ENCODE data around the gene DNER.
"Not testable (repeated sequence)": the region's sequence is repeated elsewhere in the genome, so short reads cannot be mapped to it uniquely, and the experiment has no call there.

DNER gene

DNA sequence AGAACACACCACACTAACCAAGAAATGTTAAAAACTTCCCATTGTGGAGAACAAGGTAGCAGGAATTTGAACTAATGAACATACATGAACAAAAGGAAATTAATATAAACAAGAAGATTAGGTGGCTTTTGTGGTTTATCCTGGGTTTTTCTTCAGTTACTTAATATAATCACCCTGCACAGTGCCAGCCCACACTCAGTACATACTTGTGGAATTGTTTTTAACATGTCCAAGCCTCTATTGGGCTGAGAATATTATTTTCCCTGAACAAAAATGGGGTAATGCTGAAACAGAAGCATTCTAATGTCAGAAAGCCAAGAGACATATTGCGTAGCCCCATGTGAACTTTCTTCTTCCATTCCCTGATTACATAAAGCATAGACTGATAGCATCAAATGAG, 202.8 kb downstream of the DNER start:
- H3K4me3 ChIP-seq (ENCODE audit: low read depth, low read length): no peak overlapping the region
- no peaks in the 10 kb centered on the region for H3K27me3 ChIP-seq (ENCODE audit: control insufficient read depth, insufficient read depth, low read length)
- H3K9me3 ChIP-seq (ENCODE audit: control insufficient read depth, insufficient read depth, low read length): no peaks in the 10 kb centered on the region
- H3K36me3 ChIP-seq (ENCODE audit: control insufficient read depth, insufficient read depth, low read length): no peaks in the 10 kb centered on the region
- no peak overlapping the region for H3K9ac ChIP-seq (ENCODE audit: low read depth, low read length)
- H3K4me1 ChIP-seq (ENCODE audit: control insufficient read depth, insufficient read depth, low read length): no peaks in the 10 kb centered on the region

DNA sequence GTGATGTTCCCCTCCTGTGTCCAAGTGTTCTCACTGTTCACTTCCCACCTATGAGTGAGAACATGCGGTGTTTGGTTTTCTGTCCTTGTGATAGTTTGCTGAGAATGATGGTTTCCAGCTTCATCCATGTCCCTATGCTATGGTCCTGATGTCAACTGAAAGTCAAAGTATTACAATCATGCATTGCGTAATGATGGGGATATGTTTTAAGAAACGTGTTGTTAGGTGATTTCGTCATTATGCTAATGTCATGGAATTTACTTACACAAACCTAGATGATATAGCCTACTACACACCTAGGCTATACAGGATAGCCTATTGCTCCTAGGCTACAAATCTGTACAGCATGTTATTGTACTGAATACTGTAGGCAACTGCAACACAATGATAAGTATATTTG, 207.7 kb downstream of the DNER start:
- H3K4me1 ChIP-seq (ENCODE audit: control insufficient read depth, insufficient read depth, low read length); H3K27me3 ChIP-seq (ENCODE audit: control insufficient read depth, insufficient read depth, low read length); H3K4me3 ChIP-seq (ENCODE audit: low read depth, low read length); H3K9me3 ChIP-seq (ENCODE audit: control insufficient read depth, insufficient read depth, low read length); H3K9ac ChIP-seq (ENCODE audit: low read depth, low read length); H3K36me3 ChIP-seq (ENCODE audit: control insufficient read depth, insufficient read depth, low read length): not testable (repeated sequence)

DNA sequence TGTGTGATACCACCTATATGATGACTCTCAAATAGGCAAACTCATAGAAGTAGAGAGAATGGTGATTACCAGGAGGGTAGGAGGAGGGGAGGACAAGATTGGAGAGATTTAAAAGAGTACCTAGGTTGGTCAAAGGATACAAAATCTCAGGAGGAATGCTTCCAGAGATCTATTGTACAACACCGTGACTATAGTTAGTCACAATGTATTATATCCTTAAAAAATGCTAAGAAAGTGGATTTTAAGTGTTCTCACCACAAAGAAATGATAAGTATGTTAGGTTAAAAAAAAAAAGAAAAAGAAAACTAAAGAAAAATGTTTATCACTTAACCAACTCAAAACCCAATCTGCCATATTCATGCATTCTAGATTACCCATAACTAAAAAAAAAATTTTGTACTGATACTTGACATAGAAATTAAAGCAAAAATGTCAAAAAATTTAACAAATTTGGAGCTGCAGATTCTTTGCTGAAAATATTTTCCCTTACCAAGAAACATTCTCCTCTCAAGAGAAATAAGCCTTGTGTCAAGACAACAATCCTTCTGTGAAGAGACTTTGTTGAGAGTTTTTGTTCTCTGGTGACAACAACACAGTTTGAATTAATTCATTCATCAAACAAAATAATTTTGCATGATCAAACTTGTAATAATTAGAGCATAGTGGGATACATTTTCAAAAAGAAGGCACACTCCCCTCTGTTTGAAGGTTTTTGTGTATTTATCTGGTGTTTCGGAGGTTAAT, 213.1 kb downstream of the DNER start:
- Histone ChIP-seq H3K4me3 (ENCODE audit: low read depth, low read length) (no peak overlapping the region), H3K9ac (ENCODE audit: low read depth, low read length) (no peak overlapping the region), H3K27me3 (ENCODE audit: control insufficient read depth, insufficient read depth, low read length) (no peaks in the 10 kb centered on the region), H3K9me3 (ENCODE audit: control insufficient read depth, insufficient read depth, low read length) (no peaks in the 10 kb centered on the region), H3K4me1 (ENCODE audit: control insufficient read depth, insufficient read depth, low read length) (no peaks in the 10 kb centered on the region), H3K36me3 (ENCODE audit: control insufficient read depth, insufficient read depth, low read length) (no peaks in the 10 kb centered on the region)

DNA sequence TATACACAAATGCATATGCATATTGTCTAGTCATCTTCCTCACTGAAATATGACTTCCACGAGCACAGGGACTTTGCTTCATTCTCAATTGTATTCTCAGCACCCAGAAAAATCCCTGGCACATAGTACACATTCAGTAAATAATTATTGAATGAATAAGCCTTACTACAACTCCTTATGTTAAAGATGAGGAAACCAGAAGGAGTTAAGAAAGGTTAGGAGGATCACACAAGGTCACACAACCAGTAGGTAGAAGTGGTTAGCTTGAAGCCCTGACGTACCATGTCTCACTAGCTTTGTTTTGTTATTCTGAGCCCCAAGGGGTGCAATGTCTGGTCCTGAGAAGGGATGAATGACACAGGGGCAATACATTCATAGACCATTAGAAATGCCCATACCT, 222.3 kb downstream of the DNER start:
- H3K4me1 ChIP-seq (ENCODE audit: control insufficient read depth, insufficient read depth, low read length): peaks cover under 1% of the 10 kb centered on the region
- H3K36me3 ChIP-seq (ENCODE audit: control insufficient read depth, insufficient read depth, low read length): no peaks in the 10 kb centered on the region
- no peaks in the 10 kb centered on the region for H3K27me3 ChIP-seq (ENCODE audit: control insufficient read depth, insufficient read depth, low read length)
- H3K9me3 ChIP-seq (ENCODE audit: control insufficient read depth, insufficient read depth, low read length): no peaks in the 10 kb centered on the region
- no peak overlapping the region for H3K9ac ChIP-seq (ENCODE audit: low read depth, low read length)
- H3K4me3 ChIP-seq (ENCODE audit: low read depth, low read length): no peak overlapping the region

DNA sequence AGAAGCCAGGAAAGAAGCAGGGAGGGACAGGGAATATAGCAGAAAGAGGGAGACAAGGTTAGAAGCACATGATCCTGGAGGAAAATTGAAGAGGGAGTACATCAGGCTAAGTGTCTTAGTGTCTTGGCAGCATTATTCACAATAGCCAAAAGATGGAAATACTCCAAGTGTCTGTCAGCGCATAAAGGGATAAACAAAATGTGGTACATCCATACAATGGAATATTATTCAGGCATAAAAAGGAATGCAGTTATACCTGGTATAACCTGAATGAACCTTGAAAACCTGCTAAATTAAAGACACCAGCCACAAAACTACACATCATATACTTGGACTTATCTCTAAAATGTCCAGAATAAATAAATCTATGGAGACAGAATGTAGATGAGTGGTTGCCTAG, 224.2 kb downstream of the DNER start:
- Histone ChIP-seq H3K27me3 (ENCODE audit: control insufficient read depth, insufficient read depth, low read length) (no peaks in the 10 kb centered on the region), H3K4me3 (ENCODE audit: low read depth, low read length) (no peak overlapping the region), H3K4me1 (ENCODE audit: control insufficient read depth, insufficient read depth, low read length) (peaks cover 8% of the 10 kb centered on the region), H3K36me3 (ENCODE audit: control insufficient read depth, insufficient read depth, low read length) (no peaks in the 10 kb centered on the region), H3K9me3 (ENCODE audit: control insufficient read depth, insufficient read depth, low read length) (no peaks in the 10 kb centered on the region), H3K9ac (ENCODE audit: low read depth, low read length) (no peak overlapping the region)

DNA sequence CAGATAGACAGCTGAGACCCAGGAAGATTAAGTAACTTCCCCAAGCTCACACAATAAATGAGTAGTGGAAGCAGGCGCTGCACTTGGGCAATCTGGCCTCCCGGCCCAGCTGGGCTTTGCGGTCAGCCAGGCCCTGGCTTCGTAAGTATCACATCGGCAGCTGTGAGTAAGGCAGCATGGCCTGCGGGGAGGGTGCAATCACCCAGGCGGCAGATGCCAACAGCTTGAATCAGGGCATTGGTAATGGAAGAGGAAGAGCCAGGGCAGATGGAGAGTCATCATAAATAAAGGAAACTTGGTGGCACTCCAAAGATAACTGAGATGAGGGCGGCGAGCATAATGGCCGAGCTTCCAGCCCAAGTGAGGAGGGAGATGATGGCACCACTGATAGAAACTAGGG, 225.3 kb downstream of the DNER start:
- no peaks in the 10 kb centered on the region for H3K27me3 ChIP-seq (ENCODE audit: control insufficient read depth, insufficient read depth, low read length)
- H3K4me3 ChIP-seq (ENCODE audit: low read depth, low read length): no peak overlapping the region
- peaks cover 8% of the 10 kb centered on the region for H3K4me1 ChIP-seq (ENCODE audit: control insufficient read depth, insufficient read depth, low read length)
- H3K36me3 ChIP-seq (ENCODE audit: control insufficient read depth, insufficient read depth, low read length): no peaks in the 10 kb centered on the region
- H3K9ac ChIP-seq (ENCODE audit: low read depth, low read length): no peak overlapping the region
- H3K9me3 ChIP-seq (ENCODE audit: control insufficient read depth, insufficient read depth, low read length): no peaks in the 10 kb centered on the region

DNA sequence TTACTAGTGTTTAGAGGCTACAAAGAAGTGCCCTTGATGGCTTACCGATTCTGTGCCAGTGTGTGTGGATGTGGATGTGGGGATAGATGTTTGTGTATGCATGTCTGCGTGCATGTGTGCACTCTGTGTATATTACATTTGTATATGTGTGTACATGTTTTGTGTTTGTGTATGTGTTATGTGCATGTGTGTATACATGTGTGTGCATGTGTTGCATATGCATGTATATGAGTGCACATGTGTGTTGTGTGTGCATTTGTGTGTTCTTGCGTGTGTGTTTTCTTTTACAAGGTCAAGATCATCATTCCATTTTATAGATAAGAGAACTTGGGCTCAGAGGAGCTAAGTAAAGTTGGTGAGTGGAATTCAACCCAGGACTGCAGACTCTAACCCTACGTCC, 226.1 kb downstream of the DNER start:
- Histone ChIP-seq H3K9me3 (ENCODE audit: control insufficient read depth, insufficient read depth, low read length) (no peaks in the 10 kb centered on the region), H3K36me3 (ENCODE audit: control insufficient read depth, insufficient read depth, low read length) (no peaks in the 10 kb centered on the region), H3K9ac (ENCODE audit: low read depth, low read length) (no peak overlapping the region), H3K27me3 (ENCODE audit: control insufficient read depth, insufficient read depth, low read length) (no peaks in the 10 kb centered on the region), H3K4me3 (ENCODE audit: low read depth, low read length) (no peak overlapping the region), H3K4me1 (ENCODE audit: control insufficient read depth, insufficient read depth, low read length) (peaks cover 8% of the 10 kb centered on the region)

DNA sequence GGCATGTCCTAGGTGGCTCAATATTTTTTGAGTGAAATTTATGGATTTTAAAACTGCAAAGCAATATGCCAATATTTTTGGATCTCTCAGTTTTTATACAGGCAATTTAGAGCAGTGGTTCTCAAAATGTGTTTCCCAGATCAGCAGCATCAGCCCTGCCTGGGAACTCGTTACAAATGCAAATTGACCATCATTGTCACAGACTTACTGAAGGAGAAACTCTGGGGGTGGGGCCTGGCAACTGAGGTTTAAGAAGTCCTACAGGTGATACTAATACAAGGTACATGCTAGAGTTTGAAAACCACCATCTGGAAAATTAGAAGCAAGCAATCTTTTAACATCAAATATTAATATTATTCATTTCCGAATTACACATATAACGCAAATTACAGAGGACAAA, 227.7 kb downstream of the DNER start:
- no peak overlapping the region for H3K4me3 ChIP-seq (ENCODE audit: low read depth, low read length)
- H3K36me3 ChIP-seq (ENCODE audit: control insufficient read depth, insufficient read depth, low read length): no peaks in the 10 kb centered on the region
- no peak overlapping the region for H3K9ac ChIP-seq (ENCODE audit: low read depth, low read length)
- no peaks in the 10 kb centered on the region for H3K9me3 ChIP-seq (ENCODE audit: control insufficient read depth, insufficient read depth, low read length)
- H3K27me3 ChIP-seq (ENCODE audit: control insufficient read depth, insufficient read depth, low read length): no peaks in the 10 kb centered on the region
- peaks cover 8% of the 10 kb centered on the region for H3K4me1 ChIP-seq (ENCODE audit: control insufficient read depth, insufficient read depth, low read length)

DNA sequence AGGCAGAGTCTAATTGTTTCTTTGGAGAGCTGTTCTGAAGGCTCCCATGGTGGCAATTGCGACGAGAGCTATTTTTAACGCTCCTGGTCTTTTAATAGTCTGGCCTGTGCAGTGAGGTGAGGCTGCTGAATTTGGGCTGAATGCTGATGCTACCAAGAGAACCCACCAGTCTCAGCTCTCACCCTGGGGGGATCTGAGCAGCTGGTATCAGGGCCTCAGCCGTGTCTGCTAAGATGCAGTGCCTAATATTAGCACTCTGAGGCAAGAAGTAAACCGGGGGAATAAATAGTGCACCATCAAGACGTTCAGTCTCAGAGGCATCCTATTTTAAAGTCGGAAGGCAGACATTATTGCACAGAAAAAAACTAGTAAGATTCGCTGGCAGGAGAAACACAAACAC, 228.5 kb downstream of the DNER start:
- H3K4me1 ChIP-seq (ENCODE audit: control insufficient read depth, insufficient read depth, low read length): peaks cover 8% of the 10 kb centered on the region
- H3K4me3 ChIP-seq (ENCODE audit: low read depth, low read length): no peak overlapping the region
- no peak overlapping the region for H3K9ac ChIP-seq (ENCODE audit: low read depth, low read length)
- no peaks in the 10 kb centered on the region for H3K9me3 ChIP-seq (ENCODE audit: control insufficient read depth, insufficient read depth, low read length)
- no peaks in the 10 kb centered on the region for H3K36me3 ChIP-seq (ENCODE audit: control insufficient read depth, insufficient read depth, low read length)
- H3K27me3 ChIP-seq (ENCODE audit: control insufficient read depth, insufficient read depth, low read length): no peaks in the 10 kb centered on the region

DNA sequence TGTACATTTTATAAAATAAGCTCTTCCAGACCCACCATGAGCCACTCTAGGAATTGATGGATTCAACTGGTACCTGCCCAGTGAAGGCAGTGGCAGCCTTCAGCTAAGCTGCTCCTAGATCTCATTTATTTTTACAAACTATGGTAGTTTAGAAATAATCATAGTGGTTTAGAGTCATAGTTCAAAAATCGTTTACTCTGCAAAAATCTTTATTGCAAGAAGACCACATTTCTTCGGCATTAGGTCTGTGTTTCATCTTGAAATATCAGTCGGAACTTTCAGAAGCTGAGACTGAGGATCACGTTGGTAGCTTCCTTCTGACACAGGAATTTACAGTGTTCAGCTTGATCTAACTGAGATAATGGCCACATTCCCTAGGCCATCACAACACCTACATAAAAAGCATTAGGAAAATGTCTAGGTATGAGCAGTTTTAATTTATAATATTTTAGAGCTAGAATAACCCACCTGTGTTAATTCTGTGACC, 237.0 kb downstream of the DNER start:
- no peaks in the 10 kb centered on the region for H3K36me3 ChIP-seq (ENCODE audit: control insufficient read depth, insufficient read depth, low read length)
- no peak overlapping the region for H3K4me3 ChIP-seq (ENCODE audit: low read depth, low read length)
- H3K9ac ChIP-seq (ENCODE audit: low read depth, low read length): no peak overlapping the region
- H3K27me3 ChIP-seq (ENCODE audit: control insufficient read depth, insufficient read depth, low read length): no peaks in the 10 kb centered on the region
- H3K9me3 ChIP-seq (ENCODE audit: control insufficient read depth, insufficient read depth, low read length): no peaks in the 10 kb centered on the region
- H3K4me1 ChIP-seq (ENCODE audit: control insufficient read depth, insufficient read depth, low read length): peaks cover 8% of the 10 kb centered on the region

DNA sequence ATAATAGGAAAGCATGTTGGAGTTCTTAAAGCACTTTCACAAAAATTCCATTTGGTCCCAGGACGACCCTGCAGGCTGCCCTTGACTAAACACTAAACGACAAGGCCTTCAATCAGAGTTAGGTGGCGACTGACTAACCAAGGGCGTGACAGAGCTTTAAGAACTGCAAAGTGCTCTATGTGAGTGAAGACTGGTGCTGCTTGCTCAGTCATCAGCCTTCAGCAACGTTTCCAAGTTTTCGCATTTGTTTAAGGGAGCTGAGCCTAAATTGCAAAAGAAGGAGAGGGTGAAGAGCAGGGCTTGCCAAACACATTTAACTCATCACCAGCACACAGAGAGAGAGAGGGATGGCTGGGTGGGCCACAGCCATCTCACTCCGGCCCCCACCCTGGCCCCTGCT, 238.6 kb downstream of the DNER start:
- Histone ChIP-seq H3K36me3 (ENCODE audit: control insufficient read depth, insufficient read depth, low read length) (no peaks in the 10 kb centered on the region), H3K4me1 (ENCODE audit: control insufficient read depth, insufficient read depth, low read length) (peaks cover 8% of the 10 kb centered on the region), H3K27me3 (ENCODE audit: control insufficient read depth, insufficient read depth, low read length) (no peaks in the 10 kb centered on the region), H3K9me3 (ENCODE audit: control insufficient read depth, insufficient read depth, low read length) (no peaks in the 10 kb centered on the region), H3K9ac (ENCODE audit: low read depth, low read length) (no peak overlapping the region), H3K4me3 (ENCODE audit: low read depth, low read length) (no peak overlapping the region)

DNA sequence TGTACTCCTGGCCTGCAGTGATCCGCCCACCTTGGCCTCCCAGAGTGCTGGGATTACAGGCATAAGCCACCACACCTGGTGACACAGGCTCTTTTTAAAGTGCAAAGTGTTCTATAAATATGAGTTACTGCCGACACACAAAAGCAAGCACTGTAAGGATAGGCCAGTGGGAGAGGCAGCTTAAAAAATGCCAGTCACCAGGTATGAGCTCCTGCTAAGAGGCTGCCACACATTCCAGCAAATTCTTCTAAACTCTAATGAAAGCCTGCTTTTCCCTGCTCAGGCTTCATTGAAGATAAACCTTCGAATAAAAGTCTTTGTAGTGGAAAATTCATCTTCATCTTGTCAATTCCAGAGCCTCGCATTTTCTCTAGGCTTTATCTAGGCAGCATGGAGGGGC, 240.2 kb downstream of the DNER start:
- H3K9me3 ChIP-seq (ENCODE audit: control insufficient read depth, insufficient read depth, low read length): no peaks in the 10 kb centered on the region
- H3K4me1 ChIP-seq (ENCODE audit: control insufficient read depth, insufficient read depth, low read length): peaks cover 8% of the 10 kb centered on the region
- H3K36me3 ChIP-seq (ENCODE audit: control insufficient read depth, insufficient read depth, low read length): no peaks in the 10 kb centered on the region
- H3K9ac ChIP-seq (ENCODE audit: low read depth, low read length): no peak overlapping the region
- H3K27me3 ChIP-seq (ENCODE audit: control insufficient read depth, insufficient read depth, low read length): no peaks in the 10 kb centered on the region
- no peak overlapping the region for H3K4me3 ChIP-seq (ENCODE audit: low read depth, low read length)

All from iPS-15b (cell line).